ENCODE data around the gene PDIA3.
"Not testable (repeated sequence)": the region's sequence is repeated elsewhere in the genome, so short reads cannot be mapped to it uniquely, and the experiment has no call there.

The PDIA3 gene

GRCh38 chr15:43776718-43777266, 30.6 kb downstream of the PDIA3 start, which contains the start of gene ELL3:
Gene ELL3 (minus strand): TSS chr15:43776966. CDS start chr15:43776901, 65 bp downstream.
- no peak for DNase-seq (ENCODE audit: low read depth)

- DNase-seq (ENCODE audit: low read depth), result no peak
Measured at GRCh38 chr15:43777267-43777914, 31.2 kb downstream of the PDIA3 start.

GRCh38 chr15:43779016-43779415, 32.8 kb downstream of the PDIA3 start:
- no peak for DNase-seq (ENCODE audit: low read depth)

GRCh38 chr15:43789409-43789808, 43.2 kb downstream of the PDIA3 start:
- no peak for DNase-seq (ENCODE audit: low read depth)

- peak; percentile 93 for DNase-seq (ENCODE audit: low read depth)
Measured at GRCh38 chr15:43791993-43792760, 45.9 kb downstream of the PDIA3 start, which contains the start of gene SERF2. Gene SERF2 (plus strand): TSS chr15:43792320. CDS start chr15:43792377, 57 bp downstream.

- no peak for DNase-seq (ENCODE audit: low read depth)
Measured at GRCh38 chr15:43792761-43793476, 46.7 kb downstream of the PDIA3 start.

- DNase-seq (ENCODE audit: low read depth), result no peak
Measured at GRCh38 chr15:43793647-43794046, 47.4 kb downstream of the PDIA3 start.

- no peak for DNase-seq (ENCODE audit: low read depth)
Measured at GRCh38 chr15:43794269-43795037, 48.2 kb downstream of the PDIA3 start.

GRCh38 chr15:43795197-43795596, 49.0 kb downstream of the PDIA3 start:
- no peak for DNase-seq (ENCODE audit: low read depth)

- no peak for DNase-seq (ENCODE audit: low read depth)
Measured at GRCh38 chr15:43795997-43796396, 49.8 kb downstream of the PDIA3 start.

GRCh38 chr15:43796566-43796965, 50.3 kb downstream of the PDIA3 start:
- no peak for DNase-seq (ENCODE audit: low read depth)

GRCh38 chr15:43799209-43799944, 53.1 kb downstream of the PDIA3 start:
- no peak for DNase-seq (ENCODE audit: low read depth)

GRCh38 chr15:43799945-43800285, 53.7 kb downstream of the PDIA3 start, which contains the start of gene SERINC4:
Gene SERINC4 (minus strand): TSS chr15:43800220. CDS start chr15:43799986, 234 bp downstream.
- no peak for DNase-seq (ENCODE audit: low read depth)

GRCh38 chr15:43800286-43801141, 54.3 kb downstream of the PDIA3 start, which contains the start of gene HYPK:
Gene HYPK (plus strand): TSS chr15:43800599. CDS start chr15:43800623, 24 bp downstream.
- DNase-seq (ENCODE audit: low read depth), result no peak

- not testable (repeated sequence) for DNase-seq (ENCODE audit: low read depth)
Measured at GRCh38 chr15:43802676-43803075, 56.4 kb downstream of the PDIA3 start.

- DNase-seq (ENCODE audit: low read depth), result no peak
Measured at GRCh38 chr15:43808435-43808950, 62.3 kb downstream of the PDIA3 start.

GRCh38 chr15:43808960-43809678, 62.9 kb downstream of the PDIA3 start:
- no peak for DNase-seq (ENCODE audit: low read depth)

- not testable (repeated sequence) for DNase-seq (ENCODE audit: low read depth)
Measured at GRCh38 chr15:43815064-43815463, 68.8 kb downstream of the PDIA3 start.

GRCh38 chr15:43821505-43821904, 75.3 kb downstream of the PDIA3 start:
- no peak for DNase-seq (ENCODE audit: low read depth)
